Endothelial cell of umbilical vein (primary cell): ENCODE results near the gene KLRF1. TPM values are rescaled to one million over a fixed set of nuclear protein-coding genes. Genes with fewer than 3 reads are reported as not detected.

ENCODE experiments used
- BruUV-seq: library from RNA; stranded (reverse); fragments of 400-500 nt; replicated peaks from 2 replicates; lab custom pipeline; 2021; lab: Mats Ljungman, UMichigan
- CTCF ChIA-PET: fragments of 300-600, 350-600 bp; sonication (Branson Sonifier 250); formaldehyde crosslinking; loops from one replicate; lab custom pipeline; 2021; ENCODE audit warnings: antibody characterized with exemption, inconsistent platforms; lab: Charles Lee
- POLR2A ChIA-PET: fragments of 300-600, 350-600 bp; sonication (Branson Sonifier 250); formaldehyde crosslinking; loops from one replicate; lab custom pipeline; 2021; ENCODE audit warnings: antibody characterized with exemption, inconsistent platforms; lab: Charles Lee
- DNase-seq: peaks from one replicate; pipeline ENCODE4 v3.0.0-alpha.2; 2011; ENCODE audit warnings: low read depth, low spot score
- FAIRE-seq: peaks from 2 replicates; lab custom pipeline; 2011; peaks lifted over from hg19 to GRCh38; lab: Jason Lieb, UNC
- H2AFZ ChIP-seq: 2 replicates; pipeline ENCODE4 v1.6.0; 2012; ENCODE audit warnings: low read depth, low read length, control low read depth, inconsistent platforms
- H3K27ac ChIP-seq: 2 replicates; pipeline ENCODE4 v1.5.1; 2011; ENCODE audit warnings: low read depth, mild to moderate bottlenecking, control low read depth, low read length, moderate library complexity; ENCODE audit not compliant: insufficient read depth
- H3K27me3 ChIP-seq, 2 experiments: 2 replicates each; pipeline versions ENCODE4 v1.6.0 to v1.6.1; 2011; ENCODE audit warnings: low read length in 2 of 2, mixed read lengths in 1 of 2; ENCODE audit not compliant: control insufficient read depth in 2 of 2, insufficient read depth in 2 of 2
- H3K36me3 ChIP-seq, 2 experiments: 2 replicates in 1 of 2; 3 replicates in 1 of 2; pipeline ENCODE4 v1.5.1; 2011; ENCODE audit warnings: low read length in 2 of 2, mild to moderate bottlenecking in 1 of 2, moderate library complexity in 1 of 2; ENCODE audit not compliant: control insufficient read depth in 2 of 2, insufficient read depth in 2 of 2; ENCODE audit errors: extremely low read depth in 1 of 2
- H3K4me1 ChIP-seq: 3 replicates; pipeline ENCODE4 v1.5.1; 2011; ENCODE audit warnings: mild to moderate bottlenecking, low read length; ENCODE audit not compliant: control insufficient read depth, insufficient read depth; ENCODE audit errors: extremely low read depth
- H3K4me2 ChIP-seq: 2 replicates; pipeline ENCODE4 v1.6.1; 2011; ENCODE audit warnings: low read length, control low read depth, mixed read lengths; ENCODE audit not compliant: insufficient read depth
- H3K4me3 ChIP-seq, 3 experiments: fragments of 200-600 bp in 1 of 3; sonication (generic), shearing (Covaris generic) in 1 of 3; replicated peaks in 1 of 3; 2 replicates each; pipeline ENCODE4 v1.5.1; 2011 to 2016; ENCODE audit warnings: control low read depth in 3 of 3, low read length in 3 of 3, mild to moderate bottlenecking in 2 of 3, inconsistent platforms in 1 of 3, low read depth in 1 of 3, moderate library complexity in 1 of 3; ENCODE audit not compliant: insufficient read depth in 1 of 3
- H3K79me2 ChIP-seq: 2 replicates; pipeline ENCODE4 v1.6.0; 2012; ENCODE audit warnings: low read length, inconsistent platforms; ENCODE audit not compliant: control insufficient read depth, insufficient read depth
- H3K9ac ChIP-seq: replicated peaks from 2 replicates; pipeline ENCODE3; 2011; ENCODE audit warnings: low read length, control low read depth; ENCODE audit not compliant: insufficient read depth; ENCODE audit errors: extremely low read depth
- H3K9me1 ChIP-seq: replicated peaks from 3 replicates; pipeline ENCODE4 v1.6.0; 2011; ENCODE audit warnings: mild to moderate bottlenecking, low read length; ENCODE audit not compliant: control insufficient read depth, insufficient read depth; ENCODE audit errors: extremely low read depth
- H3K9me3 ChIP-seq: replicated peaks from 2 replicates; pipeline ENCODE4 v1.5.1; 2012; ENCODE audit warnings: low read length, inconsistent platforms; ENCODE audit not compliant: control insufficient read depth, insufficient read depth
- H4K20me1 ChIP-seq: replicated peaks from 2 replicates; pipeline ENCODE3; 2011; ENCODE audit warnings: mild to moderate bottlenecking, low read length; ENCODE audit not compliant: control insufficient read depth, insufficient read depth; ENCODE audit errors: extremely low read depth
- CTCF ChIP-seq, 2 donors: IDR thresholded peaks; 1 replicate in 1 of 2; 2 replicates in 1 of 2; pipeline ENCODE4 v1.5.1; 2011; ENCODE audit warnings: low read length in 2 of 2, mild to moderate bottlenecking in 2 of 2, moderate library complexity in 2 of 2, control low read depth in 1 of 2, inconsistent platforms in 1 of 2, low read depth in 1 of 2; ENCODE audit not compliant: insufficient read depth in 1 of 2; ENCODE audit errors: extremely low read depth in 1 of 2
- EZH2 ChIP-seq: IDR thresholded peaks from 2 replicates; pipeline ENCODE4 v1.6.1; 2012; ENCODE audit warnings: borderline replicate concordance, low read depth, mild to moderate bottlenecking, moderate library complexity, low read length, inconsistent platforms; ENCODE audit not compliant: severe bottlenecking
- GATA2 ChIP-seq: IDR thresholded peaks from 2 replicates; pipeline ENCODE4 v1.7.0; 2011; ENCODE audit warnings: low read depth, mild to moderate bottlenecking, moderate library complexity, mixed read lengths, low read length; ENCODE audit not compliant: insufficient read length, insufficient read depth
- JUN ChIP-seq: IDR thresholded peaks from 2 replicates; pipeline ENCODE4 v1.6.1; 2011; ENCODE audit warnings: borderline replicate concordance, low read depth; ENCODE audit not compliant: insufficient read length, insufficient read depth
- POLR2A ChIP-seq: IDR thresholded peaks from 2 replicates; pipeline ENCODE4 v1.6.1; 2012; ENCODE audit warnings: low read depth, mild to moderate bottlenecking, control low read depth, low read length
- POLR2AphosphoS5 ChIP-seq: IDR thresholded peaks from 2 replicates; pipeline ENCODE4 v1.6.1; 2012; ENCODE audit warnings: low read depth, mild to moderate bottlenecking, control low read depth, low read length, moderate library complexity; ENCODE audit not compliant: insufficient read depth
- dilution Hi-C: fragments of 300-500 bp; cut with MboI; formaldehyde crosslinking; loops from one replicate; pipeline ENCODE4 v1.15.0; 2019; ENCODE audit warnings: low sequenced_read_pairs; ENCODE audit not compliant: extremely low pct_ligation_motif_present
- intact Hi-C: fragments of 100-400 bp; cut with micrococcal nuclease; formaldehyde crosslinking; loops from one replicate; pipeline ENCODE4 v1.10.0; 2022
- polyA plus RNA-seq, 4 experiments: library from polyadenylated mRNA; depleted of rRNA in 3 of 4; stranded (reverse) in 3 of 4; unstranded in 1 of 4; fragments of >200 nt; gene quantifications; 2 replicates each; pipeline versions ENCODE4 v1.2.1 to v1.2.3, GENCODE V29; 2011 to 2012; ENCODE audit warnings: missing spikeins in 1 of 4
- total RNA-seq: library from RNA; stranded (reverse); gene quantifications from 2 replicates; pipeline ENCODE4 v1.2.3, GENCODE V29; 2021

Gene KLRF1
- total and polyA plus RNA-seq, 2 donors (not counting 3 experiments of a cell fraction or from before 2014, with no cell fraction given), result not detected

DNA sequence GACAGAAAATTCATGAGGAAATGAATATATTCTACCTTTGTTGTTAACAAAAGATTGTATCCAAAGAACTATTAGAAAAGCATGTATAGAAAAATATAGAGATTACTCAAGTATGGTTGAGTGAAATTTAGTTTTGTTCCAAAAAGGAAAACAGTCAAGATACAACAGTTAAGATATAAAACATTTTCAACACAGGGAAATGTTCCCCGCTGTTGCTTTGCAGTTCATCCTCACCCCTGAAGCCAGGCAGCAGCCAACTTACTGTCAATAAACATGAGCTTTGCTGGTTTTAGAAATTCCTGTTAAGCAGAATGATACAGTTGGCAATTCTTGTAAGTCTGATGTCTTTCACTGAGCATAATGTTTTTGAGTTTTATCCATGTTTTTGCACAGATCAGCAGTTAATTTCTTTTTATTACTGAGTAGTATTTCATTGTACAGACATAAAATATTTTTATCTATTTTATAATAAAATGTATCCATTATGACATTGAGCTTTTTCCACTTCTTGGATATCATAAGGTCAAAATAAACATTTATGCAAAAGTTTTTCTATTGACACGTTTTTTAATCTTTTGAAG lies 43.1 kb downstream of the KLRF1 start:
- CTCF ChIA-PET, result interaction anchor here (2.0 kb wide), 1 partner anchor 127 kb away, joined by 6 read pairs; no protein-coding TSS in a partner anchor
- BruUV-seq, result no TSS peak
- H3K36me3 ChIP-seq, result no peaks in the 10 kb centered on the region
- peak overlapping the region; percentile 94 for H3K9ac ChIP-seq
- FAIRE-seq, result no peak
- H3K9me3 ChIP-seq, result no peaks in the 10 kb centered on the region
- H3K27me3 ChIP-seq, result no peaks in the 10 kb centered on the region
- H4K20me1 ChIP-seq, result no peaks in the 10 kb centered on the region
- POLR2A ChIA-PET, result interaction anchor here (0.6 kb wide), 1 partner anchor 26 kb away, joined by 3 read pairs; no protein-coding TSS in a partner anchor
- intact Hi-C loops, result no loop called here
- peak overlapping the region; percentile 94 for H2AFZ ChIP-seq
- H3K9me1 ChIP-seq, result no peaks in the 10 kb centered on the region
- H3K4me3 ChIP-seq, result peak overlapping the region in 2 of 3 experiments; percentile 73 to 93
- peak overlapping the region; percentile 96 for H3K27ac ChIP-seq
- peaks cover 31% of the 10 kb centered on the region for H3K4me1 ChIP-seq
- H3K4me2 ChIP-seq, result peak overlapping the region; percentile 99
- peaks cover 21% of the 10 kb centered on the region for H3K79me2 ChIP-seq
- dilution Hi-C loops, result no loop called here
- DNase-seq, result peak; percentile 44
- TF ChIP-seq CTCF (IDR thresholded peaks at IDR 0.05; ENCODE audit: extremely low read depth in 1 of 2, insufficient read depth in 1 of 2, low read depth in 1 of 2, low read length in 2 of 2) (no peak), POLR2A (no peak), EZH2 (no peak), JUN (no peak), POLR2AphosphoS5 (no peak), GATA2 (no peak)
